H1 (cell line): ENCODE measurements around the gene GRIA4.

Experiments
- EP300 ChIP-seq, 2 experiments: IDR thresholded peaks; 1 replicate in 1 of 2; 2 replicates in 1 of 2; pipeline ENCODE4 v1.6.1; 2011 to 2012; ENCODE audit warnings: low read depth in 2 of 2, low read length in 2 of 2, mild to moderate bottlenecking in 2 of 2, borderline replicate concordance in 1 of 2, inconsistent platforms in 1 of 2, moderate library complexity in 1 of 2
- YY1 ChIP-seq: IDR thresholded peaks from 2 replicates; pipeline ENCODE4 v1.6.1; 2011; ENCODE audit warnings: low read depth, mild to moderate bottlenecking, low read length
- TF ChIP-seq, protein P1 (sequence below): IDR thresholded peaks from 2 replicates; pipeline ENCODE4 v1.6.1; 2011; ENCODE audit warnings: low read depth, mild to moderate bottlenecking, low read length; ENCODE audit not compliant: insufficient read depth

DNA sequence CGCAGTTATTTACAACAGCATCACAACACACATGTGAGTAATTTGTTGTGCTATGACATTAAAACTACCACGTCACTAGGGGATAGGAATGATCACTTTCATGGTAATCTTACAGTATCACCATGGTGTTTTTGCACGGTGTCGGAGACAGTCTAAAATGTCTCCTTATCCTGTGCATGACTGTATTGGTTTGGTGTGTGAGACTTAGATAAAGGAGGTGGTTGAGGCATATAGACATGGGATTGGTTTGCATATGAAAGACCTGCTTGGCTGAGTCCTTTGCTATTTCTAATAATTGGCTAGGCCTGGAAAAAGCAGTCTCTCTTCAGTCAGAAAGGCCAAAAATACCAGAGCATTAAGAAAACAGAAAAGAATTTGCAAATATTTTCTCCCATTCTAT lies 382.0 kb downstream of the GRIA4 start:
- TF ChIP-seq EP300 (IDR thresholded peaks at IDR 0.05; ENCODE audit: borderline replicate concordance in 1 of 2, low read depth in 2 of 2, low read length in 2 of 2) (no peak), YY1 (no peak)
- TF ChIP-seq, protein P1, sequence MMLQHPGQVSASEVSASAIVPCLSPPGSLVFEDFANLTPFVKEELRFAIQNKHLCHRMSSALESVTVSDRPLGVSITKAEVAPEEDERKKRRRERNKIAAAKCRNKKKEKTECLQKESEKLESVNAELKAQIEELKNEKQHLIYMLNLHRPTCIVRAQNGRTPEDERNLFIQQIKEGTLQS, result no peak
